ENCODE measurements around the gene CUL7.

DNA sequence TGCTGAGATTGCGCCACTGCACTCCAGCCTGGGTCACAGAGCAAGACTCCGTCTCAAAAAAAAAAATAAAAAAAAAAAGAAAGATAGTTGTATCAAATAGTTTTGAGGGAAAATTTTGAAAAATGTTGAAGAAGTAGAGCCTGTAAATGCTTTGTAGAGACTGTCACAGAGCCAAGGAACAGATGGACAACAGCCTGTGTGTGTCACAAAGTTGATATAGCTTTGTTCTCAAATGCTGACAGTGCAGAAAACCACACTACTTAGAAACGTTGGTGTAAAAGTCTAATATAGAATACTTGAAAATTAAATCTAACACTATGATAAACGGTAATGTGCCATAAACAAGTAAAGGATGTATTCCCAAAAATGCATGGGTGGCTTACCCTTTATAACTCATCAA is 47.8 kb upstream of the CUL7 start:
- TF ChIP-seq, protein P1, sequence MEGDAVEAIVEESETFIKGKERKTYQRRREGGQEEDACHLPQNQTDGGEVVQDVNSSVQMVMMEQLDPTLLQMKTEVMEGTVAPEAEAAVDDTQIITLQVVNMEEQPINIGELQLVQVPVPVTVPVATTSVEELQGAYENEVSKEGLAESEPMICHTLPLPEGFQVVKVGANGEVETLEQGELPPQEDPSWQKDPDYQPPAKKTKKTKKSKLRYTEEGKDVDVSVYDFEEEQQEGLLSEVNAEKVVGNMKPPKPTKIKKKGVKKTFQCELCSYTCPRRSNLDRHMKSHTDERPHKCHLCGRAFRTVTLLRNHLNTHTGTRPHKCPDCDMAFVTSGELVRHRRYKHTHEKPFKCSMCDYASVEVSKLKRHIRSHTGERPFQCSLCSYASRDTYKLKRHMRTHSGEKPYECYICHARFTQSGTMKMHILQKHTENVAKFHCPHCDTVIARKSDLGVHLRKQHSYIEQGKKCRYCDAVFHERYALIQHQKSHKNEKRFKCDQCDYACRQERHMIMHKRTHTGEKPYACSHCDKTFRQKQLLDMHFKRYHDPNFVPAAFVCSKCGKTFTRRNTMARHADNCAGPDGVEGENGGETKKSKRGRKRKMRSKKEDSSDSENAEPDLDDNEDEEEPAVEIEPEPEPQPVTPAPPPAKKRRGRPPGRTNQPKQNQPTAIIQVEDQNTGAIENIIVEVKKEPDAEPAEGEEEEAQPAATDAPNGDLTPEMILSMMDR (IDR thresholded peaks at IDR 0.05), result no peak
- TF ChIP-seq POLR2A (IDR thresholded peaks at IDR 0.05), result no peak

All from body of pancreas (tissue), 4 donors.